ENCODE measurements around the gene PBX3. TPM values are rescaled to one million over a fixed set of nuclear protein-coding genes. Genes with fewer than 3 reads are reported as not detected.

PBX3 gene
- total RNA-seq, 1 experiment from 2014 or later = 46.0 TPM

- Mint-ChIP-seq H3K27ac (no peak overlapping the region; a peak in 1 of 7 replicates), H3K36me3 (ENCODE audit: insufficient read depth in 1 of 3, low read depth in 3 of 3) (peaks cover 3 to 11% (median 6%) of the 10 kb centered on the region in 3 experiments; a peak in 6 of 7 replicates), H3K4me3 (no peak overlapping the region), H3K27me3 (ENCODE audit: low read depth) (no peaks in the 10 kb centered on the region), H3K9me3 (peaks cover 0 to 2% of the 10 kb centered on the region in 2 experiments; a peak in 1 of 5 replicates), H3K4me1 (peaks cover 32 to 41% of the 10 kb centered on the region in 2 experiments)
- H3K4ac ChIP-seq (ENCODE audit: low read depth, low read length) = no peak overlapping the region
- H3K4me1 ChIP-seq (ENCODE audit: insufficient read depth, low read length) = no peaks in the 10 kb centered on the region; the same call in 1 of the 2 replicates
- H2BK12ac ChIP-seq (ENCODE audit: insufficient read length, low read depth, low read length) = no peak overlapping the region
- no peak overlapping the region for H2BK5ac ChIP-seq (ENCODE audit: insufficient read length, low read length)
- H3K9me3 ChIP-seq (ENCODE audit: control insufficient read depth, low read depth, low read length) = no peaks in the 10 kb centered on the region
- no peak overlapping the region for H3T11ph ChIP-seq (ENCODE audit: low read length)
- TF ChIP-seq, protein P1, sequence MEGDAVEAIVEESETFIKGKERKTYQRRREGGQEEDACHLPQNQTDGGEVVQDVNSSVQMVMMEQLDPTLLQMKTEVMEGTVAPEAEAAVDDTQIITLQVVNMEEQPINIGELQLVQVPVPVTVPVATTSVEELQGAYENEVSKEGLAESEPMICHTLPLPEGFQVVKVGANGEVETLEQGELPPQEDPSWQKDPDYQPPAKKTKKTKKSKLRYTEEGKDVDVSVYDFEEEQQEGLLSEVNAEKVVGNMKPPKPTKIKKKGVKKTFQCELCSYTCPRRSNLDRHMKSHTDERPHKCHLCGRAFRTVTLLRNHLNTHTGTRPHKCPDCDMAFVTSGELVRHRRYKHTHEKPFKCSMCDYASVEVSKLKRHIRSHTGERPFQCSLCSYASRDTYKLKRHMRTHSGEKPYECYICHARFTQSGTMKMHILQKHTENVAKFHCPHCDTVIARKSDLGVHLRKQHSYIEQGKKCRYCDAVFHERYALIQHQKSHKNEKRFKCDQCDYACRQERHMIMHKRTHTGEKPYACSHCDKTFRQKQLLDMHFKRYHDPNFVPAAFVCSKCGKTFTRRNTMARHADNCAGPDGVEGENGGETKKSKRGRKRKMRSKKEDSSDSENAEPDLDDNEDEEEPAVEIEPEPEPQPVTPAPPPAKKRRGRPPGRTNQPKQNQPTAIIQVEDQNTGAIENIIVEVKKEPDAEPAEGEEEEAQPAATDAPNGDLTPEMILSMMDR (conservative IDR thresholded peaks at IDR 0.05) = no peak
- peaks cover 2% of the 10 kb centered on the region; the same call in 1 of the 2 replicates for H3K79me2 ChIP-seq (ENCODE audit: insufficient read depth, low read length)
- no peaks in the 10 kb centered on the region for H3K27me3 ChIP-seq (ENCODE audit: insufficient read depth, low read length)
- no peaks in the 10 kb centered on the region for H4K20me1 ChIP-seq (ENCODE audit: control insufficient read depth, insufficient read depth, insufficient read length)
- H3K23me2 ChIP-seq (ENCODE audit: insufficient read length, low read depth, low read length, poor library complexity, severe bottlenecking) = no peaks in the 10 kb centered on the region
- H4K5ac ChIP-seq (ENCODE audit: insufficient read length, low read depth, low read length) = no peak overlapping the region
- H3K56ac ChIP-seq (ENCODE audit: insufficient read length, low read depth, low read length) = no peak overlapping the region
- no peak for DNase-seq
- no peak overlapping the region for H2AFZ ChIP-seq (ENCODE audit: low read length)
- no peak overlapping the region for H4K91ac ChIP-seq (ENCODE audit: insufficient read length, low read depth, low read length)
- H3K4me2 ChIP-seq (ENCODE audit: insufficient read depth, insufficient read length, low read length) = no peak overlapping the region
- no peak overlapping the region for H2BK20ac ChIP-seq (ENCODE audit: low read depth, low read length, poor library complexity, severe bottlenecking)
- no peak overlapping the region for H4K8ac ChIP-seq (replicated peaks; ENCODE audit: insufficient read length, low read depth, low read length)
- H3K27ac ChIP-seq (ENCODE audit: insufficient read length, low read depth, low read length) = no peak overlapping the region
- no peak overlapping the region for H3K23ac ChIP-seq (ENCODE audit: insufficient read length, low read depth, low read length)
- H2AK5ac ChIP-seq (ENCODE audit: insufficient read length, low read length) = no peak overlapping the region
- no peak overlapping the region for H3K18ac ChIP-seq (ENCODE audit: insufficient read length, low read depth, low read length)
- no peaks in the 10 kb centered on the region for H3K79me1 ChIP-seq (ENCODE audit: insufficient read depth, low read depth, low read length, poor library complexity, severe bottlenecking)
- no peak overlapping the region for H2BK15ac ChIP-seq (ENCODE audit: low read depth, low read length)
- no peak overlapping the region for H3K14ac ChIP-seq (ENCODE audit: insufficient read depth, low read length)
- no peak overlapping the region for H3K9ac ChIP-seq (ENCODE audit: extremely low read depth, insufficient read length, low read length)
- H2BK120ac ChIP-seq (ENCODE audit: low read depth, low read length, poor library complexity, severe bottlenecking) = no peak overlapping the region
These were observed 23.9 kb downstream of the PBX3 start for GRCh38 chr9:125771037-125771436.
